ENCODE measurements around the gene PPP2R2D.

The PPP2R2D gene

GRCh38 chr10:131859341-131860020 lies 41.3 kb upstream of the PPP2R2D start:
- TF ChIP-seq CTCF (IDR thresholded peaks at IDR 0.05; ENCODE audit: low read length, missing control alignments): no peak
- no peak overlapping the region for H3K4me3 ChIP-seq (replicated peaks; ENCODE audit: low read depth, low read length)
- no peak for DNase-seq (ENCODE audit: low read depth)

GRCh38 chr10:131860311-131860710 lies 40.5 kb upstream of the PPP2R2D start:
- no peak for DNase-seq (ENCODE audit: low read depth)
- no peak overlapping the region for H3K4me3 ChIP-seq (replicated peaks; ENCODE audit: low read depth, low read length)
- no peak for TF ChIP-seq CTCF (IDR thresholded peaks at IDR 0.05; ENCODE audit: low read length, missing control alignments)

GRCh38 chr10:131860806-131861440 lies 39.9 kb upstream of the PPP2R2D start:
- TF ChIP-seq CTCF (IDR thresholded peaks at IDR 0.05; ENCODE audit: low read length, missing control alignments): no peak
- DNase-seq (ENCODE audit: low read depth): no peak
- no peak overlapping the region for H3K4me3 ChIP-seq (replicated peaks; ENCODE audit: low read depth, low read length)

DNA sequence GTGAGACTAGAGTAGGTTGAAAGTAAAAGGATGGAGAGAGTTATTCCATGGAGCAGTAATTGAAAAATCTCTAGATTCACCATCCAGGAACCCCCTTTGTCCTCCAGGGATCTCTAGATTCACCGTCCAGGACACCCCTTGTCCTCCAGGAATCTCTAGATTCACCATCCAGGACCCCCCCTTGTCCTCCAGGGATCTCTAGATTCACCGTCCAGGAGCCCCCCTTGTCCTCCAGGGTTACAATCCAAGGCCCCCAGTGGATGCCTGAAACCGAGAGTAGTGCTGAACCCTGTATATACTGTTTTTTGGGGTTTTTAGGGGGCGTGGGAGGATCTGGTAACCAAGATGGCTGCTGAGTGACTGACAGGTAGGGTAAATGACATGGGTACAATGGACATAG lies 38.3 kb upstream of the PPP2R2D start:
- no peak overlapping the region for H3K4me3 ChIP-seq (replicated peaks; ENCODE audit: low read depth, low read length)
- TF ChIP-seq CTCF (IDR thresholded peaks at IDR 0.05; ENCODE audit: low read length, missing control alignments): no peak

DNA sequence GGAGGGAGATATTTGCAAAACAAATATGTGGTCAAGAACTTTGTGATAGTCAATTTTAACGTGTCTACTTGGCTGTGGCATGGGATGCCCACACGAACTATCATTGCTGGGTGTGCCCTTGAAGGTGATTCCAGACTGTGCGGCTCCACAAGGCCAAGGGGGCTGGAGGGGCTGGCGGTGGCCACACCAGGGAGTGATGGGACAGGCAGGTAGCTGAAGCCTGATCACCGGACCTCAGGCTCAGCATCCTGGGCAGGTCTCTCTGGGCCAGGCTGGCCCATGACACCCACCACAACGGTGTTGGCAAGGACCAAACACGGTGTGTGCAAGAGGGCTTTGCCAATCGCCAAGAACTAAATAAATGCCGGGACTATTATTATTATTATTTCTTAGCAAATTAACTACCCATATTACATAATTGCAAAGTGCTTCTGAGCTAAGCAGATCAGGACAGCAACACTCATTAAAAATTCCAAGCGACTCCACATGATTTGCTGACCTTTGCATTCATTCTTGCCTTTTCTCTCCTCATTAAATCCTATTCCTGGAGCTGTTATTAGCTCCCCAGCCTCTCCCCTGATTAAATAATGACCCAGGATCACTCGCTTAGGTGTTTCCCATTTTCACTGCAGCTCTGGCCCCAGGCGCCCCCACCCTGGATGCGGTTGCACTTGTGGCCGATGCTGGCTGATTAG lies 35.4 kb upstream of the PPP2R2D start:
- no peak for TF ChIP-seq CTCF (IDR thresholded peaks at IDR 0.05; ENCODE audit: low read length, missing control alignments)
- no peak for DNase-seq (ENCODE audit: low read depth)
- no peak overlapping the region for H3K4me3 ChIP-seq (replicated peaks; ENCODE audit: low read depth, low read length)

More for the DNA sequence above, 38.3 kb upstream of the PPP2R2D start:
- no peak for DNase-seq (ENCODE audit: low read depth)

DNA sequence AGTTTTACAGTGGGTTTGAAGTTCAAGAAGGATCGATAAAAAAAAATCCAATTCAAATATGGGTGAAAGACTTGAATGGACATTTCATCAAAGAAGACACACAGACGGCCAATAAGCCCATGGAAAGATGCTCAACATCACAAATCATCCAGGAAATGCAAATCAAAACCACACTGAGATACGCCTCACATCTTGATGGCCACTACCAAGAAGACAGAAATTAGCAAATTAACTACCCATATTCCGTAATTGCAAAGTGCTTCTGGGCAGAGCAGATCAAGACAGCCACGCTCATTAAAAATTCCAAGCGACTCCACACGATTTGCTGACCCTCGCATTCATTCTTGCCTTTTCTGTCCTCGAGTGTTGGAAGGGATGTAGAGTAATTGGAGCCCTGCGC lies 34.1 kb upstream of the PPP2R2D start:
- TF ChIP-seq CTCF (IDR thresholded peaks at IDR 0.05; ENCODE audit: low read length, missing control alignments): no peak
- H3K4me3 ChIP-seq (replicated peaks; ENCODE audit: low read depth, low read length): no peak overlapping the region
- DNase-seq (ENCODE audit: low read depth): no peak

Measured in fibroblast of pulmonary artery (primary cell).